ENCODE measurements around the gene CDC42BPG. TPM values are rescaled to one million over a fixed set of nuclear protein-coding genes. Genes with fewer than 3 reads are reported as not detected.

Gene CDC42BPG
- total RNA-seq, 1 experiment from 2014 or later, result 30.1 TPM

GRCh38 chr11:64778473-64779298, 65.8 kb downstream of the CDC42BPG start, which contains the start of gene SF1:
TSS of gene SF1 (minus strand) at chr11:64778542. CDS start at chr11:64778392, 150 bp downstream.
- Histone ChIP-seq H3K9me2 (ENCODE audit: insufficient read depth) (no peaks in the 10 kb centered on the region), H3K27ac (ENCODE audit: low read depth, low read length) (peak within 1 kb of the TSS; percentile 99), H3K27me3 (ENCODE audit: insufficient read depth, low read length) (no peaks in the 10 kb centered on the region), H3K79me2 (ENCODE audit: insufficient read depth, low read length) (peaks cover 39% of the 10 kb centered on the region), H3K4me3 (replicated peaks in 1 of 2; ENCODE audit: low read depth in 1 of 2, low read length in 2 of 2) (peak within 1 kb of the TSS; percentile 92 to 99), H3K4me2 (ENCODE audit: low read length) (peak within 1 kb of the TSS; percentile 87), H3K36me3 (ENCODE audit: control insufficient read depth in 1 of 2, insufficient read depth in 2 of 2, low read length in 2 of 2) (peaks cover 34 to 37% of the 10 kb centered on the region in 2 experiments), H3K9ac (ENCODE audit: low read length) (peak within 1 kb of the TSS; percentile 95), H3K9me3 (ENCODE audit: control insufficient read depth in 1 of 2, insufficient read depth in 1 of 2, low read depth in 1 of 2, low read length in 2 of 2) (no peaks in the 10 kb centered on the region), H3K4me1 (ENCODE audit: control insufficient read depth in 1 of 2, insufficient read depth in 2 of 2, low read length in 2 of 2) (peaks cover 13 to 32% of the 10 kb centered on the region in 2 experiments; a peak in 3 of 4 replicates), H4K20me1 (ENCODE audit: insufficient read depth) (peaks cover 35% of the 10 kb centered on the region), H2AFZ (ENCODE audit: low read depth, low read length, poor library complexity, severe bottlenecking) (no peak within 1 kb of the TSS)
- POLR2A ChIA-PET, result interaction anchor here (0.5 to 1.9 kb wide), 18 partner anchors 9 to 720 kb away, joined by 3 to 11 read pairs (median 4); partner anchors contain the start of genes FAU, MALAT1, MEN1 and MRPL49
- no TSS peak for BruUV-seq (replicated peaks)
- intact Hi-C loops (cut with micrococcal nuclease), result no loop called here
- ATAC-seq (peak; percentile 90), DNase-seq (ENCODE audit: low read depth, low spot score) (peak; percentile 100)
- RAD21 ChIA-PET (ENCODE audit: low non-redundant PET in 1 of 2, low total read pairs in 2 of 2, uncharacterized antibody in 2 of 2, unreplicated experiment in 2 of 2), result interaction anchor here in 1 of 2 experiments (0.8 kb wide), 1 partner anchor 236 kb away, joined by 3 read pairs; the partner anchor contains the start of gene ARL2
- CTCF ChIA-PET, result interaction anchor here (0.6 to 1.4 kb wide), 7 partner anchors 9 to 333 kb away, joined by 3 to 13 read pairs (median 5); partner anchors contain the start of genes CDC42BPG and TM7SF2
- TF ChIP-seq FOSL1 (IDR thresholded peaks at IDR 0.05; ENCODE audit: low read depth), result no peak
- no peak; the same call in 1 of the 2 replicates for TF ChIP-seq JUND (IDR thresholded peaks at IDR 0.05)
- peak; percentile 50 for TF ChIP-seq SIN3A (IDR thresholded peaks at IDR 0.05; ENCODE audit: low read depth)
- TF ChIP-seq REST (IDR thresholded peaks at IDR 0.05; ENCODE audit: low read depth), result no peak
- no peak for TF ChIP-seq SRF (IDR thresholded peaks at IDR 0.05; ENCODE audit: low read depth)
- TF ChIP-seq RAD21 (IDR thresholded peaks at IDR 0.05; ENCODE audit: low read depth), result no peak
- TF ChIP-seq ATF3 (IDR thresholded peaks at IDR 0.05), result no peak
- peak; percentile 61; the same call in 1 of the 2 replicates for TF ChIP-seq ZFX (IDR thresholded peaks at IDR 0.05)
- peak; percentile 64; the same call in 1 of the 2 replicates for TF ChIP-seq ELF1 (IDR thresholded peaks at IDR 0.05; ENCODE audit: borderline replicate concordance, low read depth)
- no peak for TF ChIP-seq CTCF (IDR thresholded peaks at IDR 0.05 in 2 of 3, conservative IDR thresholded peaks at IDR 0.05 in 1 of 3; ENCODE audit: borderline replicate concordance in 1 of 3, insufficient read depth in 1 of 3, low read depth in 2 of 3, low read length in 2 of 3)
- peak; percentile 93 for TF ChIP-seq ZBTB33 (IDR thresholded peaks at IDR 0.05; ENCODE audit: extremely low read depth, insufficient replicate concordance, low read length)
- peak; percentile 54 for TF ChIP-seq POLR2A (IDR thresholded peaks at IDR 0.05; ENCODE audit: borderline replicate concordance, extremely low read depth, insufficient read depth, insufficient read length)
- TF ChIP-seq EZH2phosphoT487 (IDR thresholded peaks at IDR 0.05; ENCODE audit: borderline replicate concordance), result no peak
- peak; percentile 77 for TF ChIP-seq EGR1 (IDR thresholded peaks at IDR 0.05; ENCODE audit: low read depth)
- TF ChIP-seq MAX (IDR thresholded peaks at IDR 0.05), result peak; percentile 50; the same call in 1 of the 2 replicates
- TF ChIP-seq CEBPB (IDR thresholded peaks at IDR 0.05; ENCODE audit: low read depth), result no peak
- no peak for TF ChIP-seq CBX3 (IDR thresholded peaks at IDR 0.05; ENCODE audit: low read depth)
- TF ChIP-seq SP1 (IDR thresholded peaks at IDR 0.05; ENCODE audit: low read depth), result peak; percentile 55; the same call in 1 of the 2 replicates
